HG02571 (cell line): ENCODE data around the gene BABAM2.
"Not testable (repeated sequence)": the region's sequence is repeated elsewhere in the genome, so short reads cannot be mapped to it uniquely, and the experiment has no call there.

Experiments
- ATAC-seq: cut with Tn5 transposase; IDR thresholded peaks from one replicate; pipeline ENCODE4 v1.9.1; 2021; ENCODE audit warnings: mild to moderate bottlenecking, moderate library complexity; ENCODE audit not compliant: unreplicated experiment

The BABAM2 gene

GRCh38 chr2:27875089-27875881, 15.2 kb upstream of the BABAM2 start:
- no peak for ATAC-seq

GRCh38 chr2:27878825-27879224, 11.7 kb upstream of the BABAM2 start:
- no peak for ATAC-seq

GRCh38 chr2:27881815-27882583, 8.5 kb upstream of the BABAM2 start:
- ATAC-seq, result not testable (repeated sequence)

GRCh38 chr2:27882584-27882922, 8.0 kb upstream of the BABAM2 start:
- ATAC-seq, result not testable (repeated sequence)

GRCh38 chr2:27884601-27885000, 5.9 kb upstream of the BABAM2 start:
- ATAC-seq, result no peak

- ATAC-seq, result no peak
Observed at GRCh38 chr2:27885234-27885633, 5.3 kb upstream of the BABAM2 start.

GRCh38 chr2:27885661-27886060, 4.9 kb upstream of the BABAM2 start:
- ATAC-seq, result no peak

GRCh38 chr2:27886322-27886721, 4.2 kb upstream of the BABAM2 start:
- no peak for ATAC-seq

GRCh38 chr2:27887111-27887510, 3.4 kb upstream of the BABAM2 start:
- no peak for ATAC-seq

- ATAC-seq, result no peak
Observed at GRCh38 chr2:27887830-27888229, 2.7 kb upstream of the BABAM2 start.

- no peak for ATAC-seq
Observed at GRCh38 chr2:27888790-27889189, 1.7 kb upstream of the BABAM2 start.

- ATAC-seq, result no peak
Observed at GRCh38 chr2:27889774-27890145, 769 bp upstream of the BABAM2 start.

- ATAC-seq, result peak; percentile 24
Observed at GRCh38 chr2:27890924-27891672, 569 bp downstream of the BABAM2 start.

GRCh38 chr2:27891673-27892105, 1.2 kb downstream of the BABAM2 start:
- ATAC-seq, result no peak

- ATAC-seq, result no peak
Observed at GRCh38 chr2:27893006-27893405, 2.5 kb downstream of the BABAM2 start.

- no peak for ATAC-seq
Observed at GRCh38 chr2:27897717-27898116, 7.2 kb downstream of the BABAM2 start.

GRCh38 chr2:27901234-27901633, 10.7 kb downstream of the BABAM2 start:
- no peak for ATAC-seq

- no peak for ATAC-seq
Observed at GRCh38 chr2:27902098-27902497, 11.6 kb downstream of the BABAM2 start.

- ATAC-seq, result no peak
Observed at GRCh38 chr2:27903018-27903417, 12.5 kb downstream of the BABAM2 start.

GRCh38 chr2:27903649-27904404, 13.3 kb downstream of the BABAM2 start:
- ATAC-seq, result no peak

- ATAC-seq, result no peak
Observed at GRCh38 chr2:27904405-27904665, 13.8 kb downstream of the BABAM2 start.
